Natural killer cell (primary cell): ENCODE measurements around the gene DLGAP4. TPM values are rescaled to one million over a fixed set of nuclear protein-coding genes. Genes with fewer than 3 reads are reported as not detected.

ENCODE experiments used
- ATAC-seq, 3 donors: fragments of 150-1000 bp in 2 of 3; fragments of 200-7000 bp in 1 of 3; cut with Tn5 transposase; 1 replicate in 1 of 3; 2 replicates in 2 of 3; pipeline ENCODE4 v1.10.0; 2021; ENCODE audit warnings: mild to moderate bottlenecking in 2 of 3, moderate library complexity in 2 of 3
- DNase-seq, 2 donors: peaks; one replicate each; pipeline versions ENCODE4 v3.0.0 to v3.0.0-alpha.2; 2013 to 2021; ENCODE audit warnings: mixed read lengths in 1 of 2
- H3K27ac ChIP-seq: one replicate; pipeline ENCODE4 v1.5.1; 2013; ENCODE audit warnings: mild to moderate bottlenecking, low read length
- H3K27me3 ChIP-seq: one replicate; pipeline ENCODE4 v1.6.1; 2013; ENCODE audit warnings: low read length; ENCODE audit not compliant: control insufficient read depth, insufficient read depth
- H3K36me3 ChIP-seq: one replicate; pipeline ENCODE4 v1.6.1; 2013; ENCODE audit warnings: low read length; ENCODE audit not compliant: control insufficient read depth, insufficient read depth
- H3K4me1 ChIP-seq: one replicate; pipeline ENCODE4 v1.6.1; 2013; ENCODE audit warnings: low read length; ENCODE audit not compliant: control insufficient read depth, insufficient read depth
- H3K4me3 ChIP-seq: one replicate; pipeline ENCODE4 v1.5.1; 2013; ENCODE audit warnings: low read length
- H3K9me3 ChIP-seq: one replicate; pipeline ENCODE4 v1.6.1; 2013; ENCODE audit warnings: low read length; ENCODE audit not compliant: control insufficient read depth, insufficient read depth
- H3K27ac Mint-ChIP-seq, 2 donors: one replicate each; pipeline ENCODE4 v1.8.0; 2022; ENCODE audit warnings: mild to moderate bottlenecking in 2 of 2, mixed read lengths in 2 of 2, moderate library complexity in 1 of 2
- H3K27me3 Mint-ChIP-seq, 2 donors: one replicate each; pipeline ENCODE4 v1.8.0; 2022; ENCODE audit warnings: low read depth in 2 of 2, mixed read lengths in 2 of 2
- H3K36me3 Mint-ChIP-seq: one replicate; pipeline ENCODE4 v1.8.0; 2022; ENCODE audit warnings: mixed read lengths
- H3K4me1 Mint-ChIP-seq, 2 donors: one replicate each; pipeline ENCODE4 v1.8.0; 2022; ENCODE audit warnings: mixed read lengths in 2 of 2
- H3K4me3 Mint-ChIP-seq: one replicate; pipeline ENCODE4 v1.8.0; 2022; ENCODE audit warnings: mild to moderate bottlenecking, moderate library complexity, mixed read lengths
- H3K9me3 Mint-ChIP-seq, 2 donors: one replicate each; pipeline ENCODE4 v1.8.0; 2022; ENCODE audit warnings: mixed read lengths in 2 of 2
- CTCF ChIP-seq: fragments of 200-600 bp; IDR thresholded peaks from one replicate; pipeline ENCODE4 v1.8.0; 2022; ENCODE audit warnings: antibody characterized with exemption
- WGBS: methylation state at CpG from one replicate; pipeline ENCODE4 v1.1.7; 2013; ENCODE audit warnings: missing lambda C conversion rate; ENCODE audit not compliant: insufficient coverage; 5-methylcytosine and 5-hydroxymethylcytosine counted together
- intact Hi-C: fragments of 100-400 bp; cut with micrococcal nuclease; formaldehyde crosslinking; loops from one replicate; pipeline ENCODE4 v1.14.2; 2022
- total RNA-seq, 4 donors: library from RNA; stranded (reverse); fragments of 120-200 nt in 1 of 4; gene quantifications; one replicate each; pipeline versions ENCODE4 v1.2.3 to v1.2.4, GENCODE V29; 2013 to 2022

The DLGAP4 gene
- total RNA-seq, 3 donors from 2014 or later (not counting 1 experiment from before 2014, with no cell fraction given): 47.9 to 51.6 (median 51.2) TPM

- Histone ChIP-seq H3K4me1 (no peaks in the 10 kb centered on the region), H3K27me3 (no peaks in the 10 kb centered on the region), H3K4me3 (no peak overlapping the region), H3K27ac (no peak overlapping the region), H3K36me3 (no peaks in the 10 kb centered on the region), H3K9me3 (no peaks in the 10 kb centered on the region)
- no peak overlapping the region for H3K27ac Mint-ChIP-seq
- intact Hi-C loops: no loop called here
- H3K4me3 Mint-ChIP-seq: no peak overlapping the region
- no peak for ATAC-seq
- no peak for TF ChIP-seq CTCF
- peaks cover 0 to 4% of the 10 kb centered on the region in 2 donors for H3K9me3 Mint-ChIP-seq
- H3K27me3 Mint-ChIP-seq: peaks cover 0 to 12% of the 10 kb centered on the region in 2 donors
- no peaks in the 10 kb centered on the region for H3K4me1 Mint-ChIP-seq
- 73% methylated on average over 20 of the region's 20 CpGs for WGBS
- no peaks in the 10 kb centered on the region for H3K36me3 Mint-ChIP-seq
- DNase-seq: no peak
These were observed 88.3 kb downstream of the DLGAP4 start for GRCh38 chr20:36394340-36394965.

GRCh38 chr20:36396340-36396739 lies 90.2 kb downstream of the DLGAP4 start:
- H3K27me3 ChIP-seq: no peaks in the 10 kb centered on the region
- peaks cover 10 to 19% of the 10 kb centered on the region in 2 donors for H3K27me3 Mint-ChIP-seq
- peak overlapping the region in 1 of 2 donors; percentile 1 for H3K27ac Mint-ChIP-seq

GRCh38 chr20:36396847-36397630 lies 90.9 kb downstream of the DLGAP4 start:
- Histone ChIP-seq H3K27me3 (no peaks in the 10 kb centered on the region), H3K27ac (no peak overlapping the region), H3K4me3 (no peak overlapping the region), H3K36me3 (no peaks in the 10 kb centered on the region), H3K4me1 (no peaks in the 10 kb centered on the region), H3K9me3 (no peaks in the 10 kb centered on the region)
- Mint-ChIP-seq H3K4me1 (no peaks in the 10 kb centered on the region), H3K27me3 (peaks cover 17 to 23% of the 10 kb centered on the region in 2 donors), H3K36me3 (no peaks in the 10 kb centered on the region), H3K4me3 (no peak overlapping the region), H3K9me3 (peaks cover 0 to 4% of the 10 kb centered on the region in 2 donors), H3K27ac (no peak overlapping the region)
- DNase-seq: no peak
- 81% methylated on average over 5 of the region's 8 CpGs for WGBS
- TF ChIP-seq CTCF: no peak
- no peak for ATAC-seq
- intact Hi-C loops: no loop called here

More at GRCh38 chr20:36396340-36396739, 90.2 kb downstream of the DLGAP4 start:
- DNase-seq: no peak
- no peak for ATAC-seq
- peaks cover 0 to 4% of the 10 kb centered on the region in 2 donors for H3K9me3 Mint-ChIP-seq
- H3K4me1 Mint-ChIP-seq: no peaks in the 10 kb centered on the region
- Histone ChIP-seq H3K9me3 (no peaks in the 10 kb centered on the region), H3K4me1 (no peaks in the 10 kb centered on the region), H3K4me3 (no peak overlapping the region), H3K27ac (no peak overlapping the region), H3K36me3 (no peaks in the 10 kb centered on the region)
- intact Hi-C loops: no loop called here
- 96% methylated on average over 6 of the region's 6 CpGs for WGBS
- TF ChIP-seq CTCF: no peak
- no peak overlapping the region for H3K4me3 Mint-ChIP-seq
- H3K36me3 Mint-ChIP-seq: no peaks in the 10 kb centered on the region
